ENCODE results near the gene PIM3. TPM values are rescaled to one million over a fixed set of nuclear protein-coding genes. Genes with fewer than 3 reads are reported as not detected.
"Not testable (repeated sequence)": the region's sequence is repeated elsewhere in the genome, so short reads cannot be mapped to it uniquely, and the experiment has no call there.

The PIM3 gene
- total and polyA plus RNA-seq, 2 donors, result 36.0 to 57.6 TPM

DNA sequence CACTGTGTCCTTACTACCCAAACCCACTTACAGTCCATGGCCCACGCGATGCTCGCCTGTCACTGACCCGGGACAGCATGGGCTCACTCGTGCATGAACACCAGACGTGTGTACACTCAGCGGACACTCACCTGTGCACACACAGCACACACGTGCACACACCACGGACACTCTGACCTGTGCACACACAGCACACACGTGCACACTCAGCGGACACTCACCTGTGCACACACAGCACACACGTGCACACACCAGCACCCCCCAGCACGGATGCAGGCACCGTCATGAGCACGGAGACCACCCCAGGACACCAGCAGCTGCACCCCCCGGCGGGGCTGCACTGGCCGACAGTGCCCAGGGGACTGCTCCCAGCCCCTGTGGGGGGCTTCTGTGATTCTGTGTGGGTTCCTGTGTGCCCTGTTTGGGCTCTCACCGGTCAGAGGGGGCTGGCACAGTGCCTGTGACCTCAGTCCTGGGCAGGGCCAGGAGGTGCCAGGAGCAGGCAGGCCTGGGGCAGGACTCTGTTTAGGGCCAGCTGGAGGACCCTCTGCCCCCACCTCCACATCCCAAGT is 21.9 kb upstream of the PIM3 start:
- Histone ChIP-seq H3K4me3 (ENCODE audit: low read length in 2 of 2) (no peak overlapping the region), H3K27ac (ENCODE audit: low read depth in 1 of 2, low read length in 1 of 2) (no peak overlapping the region), H3K9me3 (ENCODE audit: control insufficient read depth in 2 of 2, insufficient read depth in 1 of 2, low read length in 1 of 2) (peaks cover 0 to 14% of the 10 kb centered on the region in 2 donors), H3K4me1 (ENCODE audit: control insufficient read depth in 2 of 2, insufficient read depth in 2 of 2, low read length in 2 of 2) (peaks cover 8 to 28% of the 10 kb centered on the region in 2 donors), H3K36me3 (ENCODE audit: control insufficient read depth in 2 of 2, insufficient read depth in 2 of 2, low read length in 1 of 2) (no peaks in the 10 kb centered on the region), H3K27me3 (ENCODE audit: control insufficient read depth in 2 of 2, insufficient read depth in 1 of 2, low read length in 1 of 2) (peaks cover 0 to 7% of the 10 kb centered on the region in 2 donors)
- WGBS, result 96% methylated on average over 19 of the region's 19 CpGs
- no peak for DNase-seq (ENCODE audit: low read depth in 6 of 9, low spot score in 9 of 9)

DNA sequence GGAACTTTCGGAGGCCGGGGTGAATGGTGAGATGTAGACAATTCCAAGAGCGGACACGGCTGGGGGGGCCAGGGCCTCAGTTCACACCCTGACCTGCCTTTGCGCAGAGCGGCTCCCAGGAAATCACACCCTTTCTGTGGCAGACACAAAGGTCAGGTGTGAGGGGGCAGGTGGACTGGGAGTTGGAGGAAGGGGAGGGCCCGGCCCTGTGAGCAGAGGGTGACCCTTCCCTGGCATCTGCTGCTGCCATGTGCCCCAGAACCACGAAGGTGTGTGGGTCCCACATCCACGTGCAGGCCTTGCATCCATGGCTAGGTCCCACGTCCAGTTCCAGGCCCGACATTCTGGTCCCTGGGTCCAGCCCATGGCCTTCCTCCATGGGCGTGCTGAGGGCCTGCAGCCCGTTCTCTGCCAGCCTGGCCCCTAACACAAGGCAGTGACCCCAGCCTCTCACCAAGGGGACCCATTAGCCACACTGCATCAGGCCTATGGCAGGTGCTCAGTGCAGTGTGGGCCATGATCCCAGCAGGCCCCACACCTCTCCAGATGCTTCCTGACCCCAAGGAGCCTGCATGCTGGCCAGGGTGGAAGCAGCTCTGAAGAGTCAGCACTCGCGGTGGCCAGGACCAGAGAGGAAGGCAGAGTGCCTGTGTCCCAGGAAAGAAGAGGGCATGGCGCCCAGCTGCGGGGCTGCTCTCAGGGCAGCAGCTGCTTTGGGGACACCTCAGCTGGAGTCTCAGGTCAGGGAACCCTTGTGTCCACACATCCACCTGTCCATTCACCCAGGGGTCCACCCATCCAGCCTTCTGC is 18.9 kb upstream of the PIM3 start:
- peaks cover under 1 to 13% of the 10 kb centered on the region in 2 donors for H3K4me1 ChIP-seq (ENCODE audit: control insufficient read depth in 2 of 2, insufficient read depth in 2 of 2, low read length in 2 of 2)

DNA sequence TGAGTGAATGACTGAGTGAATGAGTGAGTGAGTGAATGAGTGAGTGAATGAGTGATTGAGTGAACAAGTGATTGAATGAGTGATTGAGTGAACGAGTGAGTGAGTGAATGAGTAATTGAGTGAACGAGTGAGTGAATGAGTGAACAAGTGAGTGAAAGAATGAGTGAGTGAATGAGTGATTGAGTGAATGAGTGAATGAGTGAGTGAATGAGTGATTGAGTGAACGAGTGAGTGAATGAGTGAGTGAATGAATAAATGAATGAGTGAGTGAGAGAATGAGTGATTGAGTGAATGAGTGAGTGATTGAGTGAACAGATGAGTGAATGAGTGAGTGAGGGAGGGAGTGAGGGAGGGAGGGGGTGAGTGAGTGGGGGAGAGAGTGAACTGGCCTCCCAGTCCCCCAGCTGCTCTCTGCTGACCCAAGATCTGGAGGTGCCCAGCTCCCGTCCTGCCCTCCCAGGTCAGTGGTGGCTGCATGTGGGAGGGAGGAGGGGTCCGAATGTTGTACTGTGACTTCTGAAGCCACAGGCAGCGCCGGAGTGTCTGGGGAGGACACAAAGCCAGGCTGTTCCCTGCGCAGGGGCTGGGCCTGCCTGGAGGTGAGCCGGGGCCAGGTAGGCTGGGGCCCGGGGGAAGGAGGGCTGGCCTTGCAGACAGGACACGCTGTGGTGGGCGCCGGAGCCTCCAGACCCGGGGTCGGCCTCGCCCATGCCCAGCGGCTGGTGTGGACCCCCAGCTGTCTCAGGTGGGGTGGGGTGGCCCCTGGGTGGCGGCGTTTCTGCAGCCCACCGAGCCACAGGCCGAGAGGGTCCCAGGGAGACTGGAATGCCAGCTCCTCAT is 17.8 kb upstream of the PIM3 start:
- no peaks in the 10 kb centered on the region for H3K27me3 ChIP-seq (ENCODE audit: control insufficient read depth in 2 of 2, insufficient read depth in 1 of 2, low read length in 1 of 2)
- no peak overlapping the region for H3K27ac ChIP-seq (ENCODE audit: low read depth in 1 of 2, low read length in 1 of 2)
- H3K4me3 ChIP-seq (ENCODE audit: low read length in 2 of 2), result no peak overlapping the region
- H3K36me3 ChIP-seq (ENCODE audit: control insufficient read depth in 2 of 2, insufficient read depth in 2 of 2, low read length in 1 of 2), result no peaks in the 10 kb centered on the region
- 96% methylated on average over 21 of the region's 21 CpGs for WGBS
- peaks cover 0 to 14% of the 10 kb centered on the region in 2 donors for H3K9me3 ChIP-seq (ENCODE audit: control insufficient read depth in 2 of 2, insufficient read depth in 1 of 2, low read length in 1 of 2)
- no peak for DNase-seq (ENCODE audit: low read depth in 6 of 9, low spot score in 9 of 9)
- H3K4me1 ChIP-seq (ENCODE audit: control insufficient read depth in 2 of 2, insufficient read depth in 2 of 2, low read length in 2 of 2), result peaks cover 0 to 5% of the 10 kb centered on the region in 2 donors

More for the DNA sequence above, 18.9 kb upstream of the PIM3 start:
- no peaks in the 10 kb centered on the region for H3K36me3 ChIP-seq (ENCODE audit: control insufficient read depth in 2 of 2, insufficient read depth in 2 of 2, low read length in 1 of 2)
- peaks cover 0 to 14% of the 10 kb centered on the region in 2 donors for H3K9me3 ChIP-seq (ENCODE audit: control insufficient read depth in 2 of 2, insufficient read depth in 1 of 2, low read length in 1 of 2)
- WGBS, result 97% methylated on average over 17 of the region's 17 CpGs
- no peak overlapping the region for H3K4me3 ChIP-seq (ENCODE audit: low read length in 2 of 2)
- DNase-seq (ENCODE audit: low read depth in 6 of 9, low spot score in 9 of 9), result no peak
- H3K27ac ChIP-seq (ENCODE audit: low read depth in 1 of 2, low read length in 1 of 2), result no peak overlapping the region
- H3K27me3 ChIP-seq (ENCODE audit: control insufficient read depth in 2 of 2, insufficient read depth in 1 of 2, low read length in 1 of 2), result peaks cover 0 to 3% of the 10 kb centered on the region in 2 donors

DNA sequence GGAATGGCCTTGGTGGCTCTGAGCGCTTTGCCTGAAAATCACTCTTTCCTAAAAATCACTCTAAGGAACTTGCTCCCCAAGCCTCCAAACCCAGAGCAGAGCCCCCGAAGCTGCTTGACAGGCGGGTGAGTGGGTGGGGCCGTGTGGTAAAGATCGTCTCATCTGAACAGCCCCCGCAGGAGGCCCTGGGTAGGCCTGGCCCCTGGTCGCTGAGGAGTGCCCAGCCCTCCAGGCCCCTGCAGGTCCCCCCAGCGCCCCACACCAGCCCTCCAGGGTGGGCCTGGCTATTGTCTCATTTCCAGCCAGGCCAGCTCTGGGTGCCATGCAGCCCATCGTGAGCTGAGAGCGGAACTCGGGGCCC is 17.2 kb upstream of the PIM3 start:
- 93% methylated on average over 11 of the region's 11 CpGs for WGBS
- Histone ChIP-seq H3K4me1 (ENCODE audit: control insufficient read depth in 2 of 2, insufficient read depth in 2 of 2, low read length in 2 of 2) (peaks cover 0 to 5% of the 10 kb centered on the region in 2 donors), H3K4me3 (ENCODE audit: low read length in 2 of 2) (no peak overlapping the region), H3K36me3 (ENCODE audit: control insufficient read depth in 2 of 2, insufficient read depth in 2 of 2, low read length in 1 of 2) (no peaks in the 10 kb centered on the region), H3K27me3 (ENCODE audit: control insufficient read depth in 2 of 2, insufficient read depth in 1 of 2, low read length in 1 of 2) (no peaks in the 10 kb centered on the region), H3K27ac (ENCODE audit: low read depth in 1 of 2, low read length in 1 of 2) (no peak overlapping the region), H3K9me3 (ENCODE audit: control insufficient read depth in 2 of 2, insufficient read depth in 1 of 2, low read length in 1 of 2) (peaks cover 0 to 14% of the 10 kb centered on the region in 2 donors)
- DNase-seq (ENCODE audit: low read depth in 6 of 9, low spot score in 9 of 9), result no peak

DNA sequence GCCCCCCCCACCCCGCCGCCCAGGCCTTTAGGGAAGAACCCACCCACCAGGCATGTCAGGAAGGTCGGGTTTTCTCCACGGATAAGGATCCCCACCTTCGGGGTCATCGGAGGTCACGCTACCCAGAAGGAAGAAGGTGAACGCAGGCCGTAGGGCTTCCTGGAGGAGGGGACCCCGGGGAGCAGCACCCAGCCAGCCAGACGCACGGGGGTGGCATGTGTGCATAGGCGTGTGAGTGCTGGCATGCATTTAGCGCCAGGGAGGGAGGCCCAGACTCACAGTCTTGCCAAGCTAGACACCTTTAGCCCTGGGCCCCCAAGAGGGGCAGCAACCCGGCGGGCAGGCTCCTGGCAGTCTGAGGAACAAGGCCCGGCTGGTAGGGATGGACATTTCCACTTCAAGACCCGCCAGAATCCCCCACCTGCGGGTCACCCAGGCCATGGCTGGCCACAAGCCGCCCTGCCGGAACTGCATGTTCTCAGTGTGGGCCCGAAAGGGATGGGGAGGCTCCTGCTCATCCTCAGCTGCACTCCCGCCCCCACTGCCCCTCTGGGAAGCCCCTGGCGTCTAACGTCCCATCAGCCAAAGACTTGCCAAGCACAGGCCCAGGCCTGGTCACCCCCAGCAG is 16.7 kb upstream of the PIM3 start:
- Histone ChIP-seq H3K27me3 (ENCODE audit: control insufficient read depth in 2 of 2, insufficient read depth in 1 of 2, low read length in 1 of 2) (no peaks in the 10 kb centered on the region), H3K36me3 (ENCODE audit: control insufficient read depth in 2 of 2, insufficient read depth in 2 of 2, low read length in 1 of 2) (no peaks in the 10 kb centered on the region), H3K27ac (ENCODE audit: low read depth in 1 of 2, low read length in 1 of 2) (no peak overlapping the region), H3K4me3 (ENCODE audit: low read length in 2 of 2) (no peak overlapping the region), H3K4me1 (ENCODE audit: control insufficient read depth in 2 of 2, insufficient read depth in 2 of 2, low read length in 2 of 2) (peaks cover 0 to 5% of the 10 kb centered on the region in 2 donors), H3K9me3 (ENCODE audit: control insufficient read depth in 2 of 2, insufficient read depth in 1 of 2, low read length in 1 of 2) (peaks cover 0 to 14% of the 10 kb centered on the region in 2 donors)
- 93% methylated on average over 25 of the region's 25 CpGs for WGBS
- no peak for DNase-seq (ENCODE audit: low read depth in 6 of 9, low spot score in 9 of 9)

DNA sequence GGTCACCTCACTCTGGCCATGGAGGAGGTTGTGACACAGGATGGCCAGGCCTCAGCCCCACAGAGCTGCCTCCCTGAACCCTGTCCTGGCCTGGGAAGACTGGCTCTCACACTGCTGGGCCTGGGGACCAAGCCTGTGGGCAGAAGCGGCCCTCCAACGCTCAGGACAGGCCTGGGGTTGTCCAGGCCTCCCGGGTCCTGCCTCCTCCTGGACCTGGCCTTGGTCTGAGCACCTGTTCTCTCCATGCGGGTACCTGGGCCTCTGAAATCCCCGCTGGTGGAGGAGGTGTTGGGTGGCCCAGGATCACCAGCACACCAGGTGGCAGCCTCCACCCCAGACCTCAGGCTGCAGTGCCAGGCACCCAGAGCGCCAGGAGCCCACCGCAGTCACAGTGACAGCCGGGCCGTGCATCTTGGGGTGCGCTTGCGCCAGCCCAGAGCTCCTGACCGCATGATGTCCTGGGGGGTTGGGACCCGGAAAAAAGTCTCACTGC is 16.1 kb upstream of the PIM3 start:
- no peak overlapping the region for H3K27ac ChIP-seq (ENCODE audit: low read depth in 1 of 2, low read length in 1 of 2)
- WGBS, result 96% methylated on average over 13 of the region's 13 CpGs
- no peak for DNase-seq (ENCODE audit: low read depth in 6 of 9, low spot score in 9 of 9)
- no peaks in the 10 kb centered on the region for H3K36me3 ChIP-seq (ENCODE audit: control insufficient read depth in 2 of 2, insufficient read depth in 2 of 2, low read length in 1 of 2)
- H3K4me1 ChIP-seq (ENCODE audit: control insufficient read depth in 2 of 2, insufficient read depth in 2 of 2, low read length in 2 of 2), result peaks cover 0 to 5% of the 10 kb centered on the region in 2 donors
- H3K4me3 ChIP-seq (ENCODE audit: low read length in 2 of 2), result no peak overlapping the region
- H3K9me3 ChIP-seq (ENCODE audit: control insufficient read depth in 2 of 2, insufficient read depth in 1 of 2, low read length in 1 of 2), result peaks cover 0 to 14% of the 10 kb centered on the region in 2 donors
- H3K27me3 ChIP-seq (ENCODE audit: control insufficient read depth in 2 of 2, insufficient read depth in 1 of 2, low read length in 1 of 2), result no peaks in the 10 kb centered on the region

DNA sequence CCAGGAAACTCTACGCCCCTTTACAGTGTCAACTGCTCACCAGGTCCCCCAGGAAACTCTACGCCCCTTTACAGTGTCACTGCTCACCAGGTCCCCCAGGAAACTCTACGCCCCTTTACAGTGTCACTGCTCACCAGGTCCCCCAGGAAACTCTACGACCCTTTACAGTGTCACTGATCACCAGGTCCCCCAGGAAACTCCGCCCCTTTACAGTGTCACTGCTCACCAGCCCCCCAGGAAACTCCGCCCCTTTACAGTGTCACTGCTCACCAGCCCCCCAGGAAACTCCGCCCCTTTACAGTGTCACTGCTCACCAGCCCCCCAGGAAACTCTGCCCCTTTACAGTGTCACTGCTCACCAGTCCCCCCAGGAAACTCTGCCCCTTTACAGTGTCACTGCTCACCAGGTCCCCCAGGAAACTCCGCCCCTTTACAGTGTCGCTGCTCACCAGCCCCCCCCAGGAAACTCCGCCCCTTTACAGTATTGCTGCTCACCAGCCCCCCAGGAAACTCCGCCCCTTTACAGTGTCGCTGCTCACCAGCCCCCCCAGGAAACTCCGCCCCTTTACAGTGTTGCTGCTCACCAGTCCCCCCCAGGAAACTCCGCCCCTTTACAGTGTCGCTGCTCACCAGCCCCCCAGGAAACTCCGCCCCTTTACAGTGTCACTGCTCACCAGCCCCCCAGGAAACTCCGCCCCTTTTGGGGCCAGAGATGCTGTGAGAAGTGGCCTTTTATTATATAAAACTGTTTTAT is 15.4 kb upstream of the PIM3 start:
- H3K36me3 ChIP-seq (ENCODE audit: control insufficient read depth in 2 of 2, insufficient read depth in 2 of 2, low read length in 1 of 2); H3K4me1 ChIP-seq (ENCODE audit: control insufficient read depth in 2 of 2, insufficient read depth in 2 of 2, low read length in 2 of 2); H3K27ac ChIP-seq (ENCODE audit: low read depth in 1 of 2, low read length in 1 of 2); H3K4me3 ChIP-seq (ENCODE audit: low read length in 2 of 2); H3K27me3 ChIP-seq (ENCODE audit: control insufficient read depth in 2 of 2, insufficient read depth in 1 of 2, low read length in 1 of 2): not testable (repeated sequence)
- 80% methylated on average over 17 of the region's 17 CpGs for WGBS
- H3K9me3 ChIP-seq (ENCODE audit: control insufficient read depth in 2 of 2, insufficient read depth in 1 of 2, low read length in 1 of 2), result peaks cover 0 to 14% of the 10 kb centered on the region in 2 donors
- DNase-seq (ENCODE audit: low read depth in 6 of 9, low spot score in 9 of 9), result peak in 1 of 9 donors; percentile 57

DNA sequence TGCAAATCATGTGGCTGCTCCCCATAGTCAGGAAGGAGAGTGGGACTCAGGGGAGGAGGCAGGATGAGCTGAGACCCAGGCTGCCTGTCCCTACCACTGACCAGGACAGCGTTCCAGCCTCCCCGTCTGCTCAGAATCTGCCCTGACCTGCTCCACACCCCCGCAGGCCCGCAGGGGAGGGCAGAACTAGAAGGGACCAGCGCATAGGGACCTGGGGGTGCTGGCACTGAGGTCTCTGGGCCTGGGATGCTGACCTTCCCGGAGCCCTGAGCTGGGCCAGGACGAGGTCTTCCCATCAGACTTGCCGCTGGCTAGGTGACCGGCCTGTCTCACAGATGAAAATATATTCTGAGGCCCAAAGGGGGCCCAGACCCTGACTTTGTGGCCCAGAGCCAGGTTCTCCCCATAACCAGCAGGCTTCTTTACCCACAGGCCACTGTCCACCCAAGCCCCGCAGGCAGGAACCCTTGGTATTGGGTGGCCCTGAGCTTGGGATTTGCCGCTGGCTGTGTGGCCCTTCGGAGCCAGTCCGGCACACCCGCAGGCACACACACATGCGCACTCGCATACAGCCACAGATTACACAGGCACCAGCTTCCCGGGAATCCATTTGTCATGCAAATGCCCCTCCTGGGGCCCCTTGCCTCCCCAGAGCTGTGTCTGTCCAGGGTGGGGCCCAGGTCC is 13.8 kb upstream of the PIM3 start:
- no peak overlapping the region for H3K27ac ChIP-seq (ENCODE audit: low read depth in 1 of 2, low read length in 1 of 2)
- H3K27me3 ChIP-seq (ENCODE audit: control insufficient read depth in 2 of 2, insufficient read depth in 1 of 2, low read length in 1 of 2), result no peaks in the 10 kb centered on the region
- H3K36me3 ChIP-seq (ENCODE audit: control insufficient read depth in 2 of 2, insufficient read depth in 2 of 2, low read length in 1 of 2), result no peaks in the 10 kb centered on the region
- no peak overlapping the region for H3K4me3 ChIP-seq (ENCODE audit: low read length in 2 of 2)
- H3K9me3 ChIP-seq (ENCODE audit: control insufficient read depth in 2 of 2, insufficient read depth in 1 of 2, low read length in 1 of 2), result peaks cover 0 to 4% of the 10 kb centered on the region in 2 donors
- WGBS, result 98% methylated on average over 17 of the region's 17 CpGs
- DNase-seq (ENCODE audit: low read depth in 6 of 9, low spot score in 9 of 9), result no peak
- H3K4me1 ChIP-seq (ENCODE audit: control insufficient read depth in 2 of 2, insufficient read depth in 2 of 2, low read length in 2 of 2), result peaks cover 0 to 8% of the 10 kb centered on the region in 2 donors
